OCI-LY7 (cell line): ENCODE measurements around the gene CDC14B. TPM values are rescaled to one million over a fixed set of nuclear protein-coding genes. Genes with fewer than 3 reads are reported as not detected.

ENCODE experiments used
- BruUV-seq: library from RNA; stranded (reverse); fragments of 400-500 nt; replicated peaks from 2 replicates; lab custom pipeline; 2021; lab: Mats Ljungman, UMichigan
- CTCF ChIA-PET: fragments of 300-600 bp; sonication (Branson Sonifier 250); formaldehyde crosslinking; loops from one replicate; lab custom pipeline; 2022; ENCODE audit warnings: antibody characterized with exemption; ENCODE audit not compliant: unreplicated experiment; lab: Charles Lee
- POLR2A ChIA-PET: fragments of 300-600 bp; sonication (Branson Sonifier 250); formaldehyde crosslinking; loops from one replicate; lab custom pipeline; 2022; ENCODE audit warnings: antibody characterized with exemption; lab: Charles Lee
- DNase-seq: peaks from one replicate; pipeline ENCODE4 v3.0.0-alpha.2; 2015; ENCODE audit warnings: low spot score
- H2AFZ ChIP-seq: fragments of 200-600 bp; sonication (generic), shearing (Covaris generic); 2 replicates; pipeline ENCODE4 v1.6.1; 2014; ENCODE audit warnings: mild to moderate bottlenecking, antibody characterized with exemption, low read length, moderate library complexity
- H3K27ac ChIP-seq: fragments of 200-600 bp; sonication (generic); 2 replicates; pipeline ENCODE4 v1.5.1; 2014; ENCODE audit warnings: mixed run types, low read depth, mild to moderate bottlenecking, moderate library complexity, low read length, inconsistent platforms; ENCODE audit not compliant: poor library complexity, severe bottlenecking
- H3K36me3 ChIP-seq: fragments of 200-600 bp; sonication (generic); 2 replicates; pipeline ENCODE4 v1.6.1; 2014; ENCODE audit warnings: mild to moderate bottlenecking, antibody characterized with exemption, low read length, moderate library complexity, mixed read lengths; ENCODE audit not compliant: insufficient read depth
- H3K4me1 ChIP-seq: fragments of 200-600 bp; sonication (generic); 2 replicates; pipeline ENCODE4 v1.5.1; 2014; ENCODE audit warnings: mild to moderate bottlenecking, low read length; ENCODE audit not compliant: insufficient read depth, poor library complexity, severe bottlenecking
- H3K4me2 ChIP-seq: fragments of 200-600 bp; sonication (generic); 2 replicates; pipeline ENCODE4 v1.6.1; 2014; ENCODE audit warnings: mild to moderate bottlenecking, low read length
- H3K4me3 ChIP-seq: fragments of 200-600 bp; sonication (generic); 2 replicates; pipeline ENCODE4 v1.5.1; 2014; ENCODE audit warnings: mild to moderate bottlenecking, low read depth, low read length; ENCODE audit not compliant: poor library complexity, severe bottlenecking
- H3K79me2 ChIP-seq: fragments of 200-600 bp; sonication (generic); 2 replicates; pipeline ENCODE4 v1.6.1; 2016; ENCODE audit warnings: low read depth, mild to moderate bottlenecking, low read length, moderate library complexity, mixed read lengths; ENCODE audit not compliant: insufficient read depth
- H3K9me2 ChIP-seq: fragments of 200-600 bp; sonication (generic); 2 replicates; pipeline ENCODE4 v1.6.1; 2016; ENCODE audit warnings: mild to moderate bottlenecking, low read length, mixed read lengths; ENCODE audit not compliant: insufficient read depth
- H3K9me3 ChIP-seq: fragments of 200-600 bp; sonication (generic); 2 replicates; pipeline ENCODE4 v1.6.1; 2014; ENCODE audit warnings: mild to moderate bottlenecking, mixed run types, low read length, mixed read lengths
- H4K20me1 ChIP-seq: fragments of 200-600 bp; sonication (generic); 2 replicates; pipeline ENCODE4 v1.6.1; 2014; ENCODE audit warnings: mild to moderate bottlenecking, antibody characterized with exemption, low read length, moderate library complexity, mixed read lengths; ENCODE audit not compliant: insufficient read depth
- EZH2phosphoT487 ChIP-seq: fragments of 200-600 bp; sonication (generic); IDR thresholded peaks from 2 replicates; pipeline ENCODE4 v1.6.1; 2018; ENCODE audit warnings: low read depth, borderline replicate concordance, mild to moderate bottlenecking, mixed run types, antibody characterized with exemption, low read length, moderate library complexity, mixed read lengths
- intact Hi-C: fragments of 100-400 bp; cut with micrococcal nuclease; formaldehyde crosslinking; loops from one replicate; pipeline ENCODE4 v1.10.0; 2022; ENCODE audit not compliant: unreplicated experiment
- total RNA-seq, 2 experiments: library from RNA; depleted of rRNA in 1 of 2; stranded (reverse); fragments of >200 nt in 1 of 2; shearing (Covaris generic) in 1 of 2; gene quantifications; 2 replicates each; pipeline ENCODE4 v1.2.3, GENCODE V29; 2014 to 2022
- TF ChIP-seq, protein P1 (sequence below): fragments of 200-600 bp; sonication (generic); conservative IDR thresholded peaks from 2 replicates; pipeline ENCODE4 v1.5.1; 2014; ENCODE audit warnings: mild to moderate bottlenecking, antibody characterized with exemption, low read length, moderate library complexity, mixed read lengths

Gene CDC14B
- total RNA-seq, 2 experiments from 2014 or later, result 0.27 TPM; not detected in 1

DNA sequence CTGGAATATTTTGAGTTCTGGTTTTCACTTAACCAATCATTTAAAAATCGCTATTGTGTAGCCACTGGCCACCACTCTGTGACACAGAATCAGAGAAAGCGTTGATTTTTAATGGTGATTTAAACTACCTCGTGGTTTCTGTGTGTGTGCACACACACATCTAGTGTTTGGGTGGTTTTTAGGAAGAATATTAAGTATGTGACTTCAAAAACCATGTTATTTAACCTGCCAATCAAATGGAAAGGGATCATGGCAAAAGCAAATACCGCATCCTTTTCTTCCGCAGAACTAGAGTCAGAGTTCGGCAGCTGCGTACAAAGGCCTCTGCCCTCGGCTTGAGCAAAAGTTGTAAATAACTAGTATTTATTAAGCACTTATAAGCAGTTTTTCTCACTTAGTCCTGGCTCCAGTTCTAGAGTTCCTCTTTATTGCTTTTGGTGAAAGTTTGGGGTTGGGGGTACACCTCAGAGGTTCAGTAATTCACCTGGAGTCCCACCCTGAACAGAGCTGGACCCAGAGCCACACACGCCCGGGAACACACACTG, 129.0 kb downstream of the CDC14B start:
- Histone ChIP-seq H3K4me2 (no peak overlapping the region), H2AFZ (no peak overlapping the region), H3K4me3 (no peak overlapping the region), H3K9me3 (no peaks in the 10 kb centered on the region), H3K9me2 (no peaks in the 10 kb centered on the region), H3K27ac (no peak overlapping the region), H4K20me1 (no peaks in the 10 kb centered on the region), H3K4me1 (peaks cover 13% of the 10 kb centered on the region), H3K36me3 (peaks cover 3% of the 10 kb centered on the region; the same call in 1 of the 2 replicates), H3K79me2 (no peaks in the 10 kb centered on the region)
- TF ChIP-seq EZH2phosphoT487, result no peak
- TF ChIP-seq, protein P1, sequence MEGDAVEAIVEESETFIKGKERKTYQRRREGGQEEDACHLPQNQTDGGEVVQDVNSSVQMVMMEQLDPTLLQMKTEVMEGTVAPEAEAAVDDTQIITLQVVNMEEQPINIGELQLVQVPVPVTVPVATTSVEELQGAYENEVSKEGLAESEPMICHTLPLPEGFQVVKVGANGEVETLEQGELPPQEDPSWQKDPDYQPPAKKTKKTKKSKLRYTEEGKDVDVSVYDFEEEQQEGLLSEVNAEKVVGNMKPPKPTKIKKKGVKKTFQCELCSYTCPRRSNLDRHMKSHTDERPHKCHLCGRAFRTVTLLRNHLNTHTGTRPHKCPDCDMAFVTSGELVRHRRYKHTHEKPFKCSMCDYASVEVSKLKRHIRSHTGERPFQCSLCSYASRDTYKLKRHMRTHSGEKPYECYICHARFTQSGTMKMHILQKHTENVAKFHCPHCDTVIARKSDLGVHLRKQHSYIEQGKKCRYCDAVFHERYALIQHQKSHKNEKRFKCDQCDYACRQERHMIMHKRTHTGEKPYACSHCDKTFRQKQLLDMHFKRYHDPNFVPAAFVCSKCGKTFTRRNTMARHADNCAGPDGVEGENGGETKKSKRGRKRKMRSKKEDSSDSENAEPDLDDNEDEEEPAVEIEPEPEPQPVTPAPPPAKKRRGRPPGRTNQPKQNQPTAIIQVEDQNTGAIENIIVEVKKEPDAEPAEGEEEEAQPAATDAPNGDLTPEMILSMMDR, result no peak
- DNase-seq, result no peak
- CTCF ChIA-PET, result no interaction called here
- POLR2A ChIA-PET, result no interaction called here
- intact Hi-C loops, result no loop called here
- no TSS peak for BruUV-seq

DNA sequence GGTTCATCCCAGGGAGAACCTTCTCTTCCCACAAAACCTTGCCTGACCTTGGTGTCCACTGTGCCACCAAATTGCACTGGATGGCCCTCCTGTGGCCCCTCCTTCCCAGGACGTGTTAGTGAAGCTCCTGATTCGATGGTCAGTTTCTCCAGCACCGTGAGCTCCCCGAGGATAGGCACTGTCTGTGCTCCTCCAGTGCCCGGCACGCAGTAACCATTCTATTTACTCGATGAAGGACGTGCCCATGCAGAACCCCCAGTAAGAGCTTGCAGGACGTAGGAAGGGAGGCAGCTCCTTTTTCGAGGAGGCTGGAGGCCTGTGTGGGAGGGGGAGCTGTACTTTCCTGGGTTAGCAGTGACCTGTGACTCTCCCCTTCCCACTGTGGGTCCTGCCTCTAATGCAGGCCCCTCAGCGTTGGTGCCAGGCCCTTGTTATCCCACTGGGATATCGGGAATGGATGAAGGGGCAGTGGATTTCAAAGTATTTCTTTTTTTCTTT, 130.1 kb downstream of the CDC14B start:
- POLR2A ChIA-PET, result interaction anchor here (0.6 kb wide), 2 partner anchors 16 to 90 kb away, joined by 3 to 5 read pairs; no protein-coding TSS in a partner anchor
- intact Hi-C loops, result no loop called here
- H4K20me1 ChIP-seq, result no peaks in the 10 kb centered on the region
- peaks cover 24% of the 10 kb centered on the region for H3K4me1 ChIP-seq
- H3K36me3 ChIP-seq, result peaks cover 3% of the 10 kb centered on the region; the same call in 1 of the 2 replicates
- no peaks in the 10 kb centered on the region for H3K79me2 ChIP-seq
- TF ChIP-seq, protein P1, result no peak
- no peak for TF ChIP-seq EZH2phosphoT487
- no peaks in the 10 kb centered on the region for H3K9me3 ChIP-seq
- H2AFZ ChIP-seq, result no peak overlapping the region
- no peak overlapping the region for H3K4me3 ChIP-seq
- H3K27ac ChIP-seq, result no peak overlapping the region
- DNase-seq, result no peak
- BruUV-seq, result no TSS peak
- H3K4me2 ChIP-seq, result no peak overlapping the region
- no peaks in the 10 kb centered on the region for H3K9me2 ChIP-seq
- CTCF ChIA-PET, result interaction anchor here (0.5 kb wide), 1 partner anchor 118 kb away, joined by 3 read pairs; no protein-coding TSS in a partner anchor

DNA sequence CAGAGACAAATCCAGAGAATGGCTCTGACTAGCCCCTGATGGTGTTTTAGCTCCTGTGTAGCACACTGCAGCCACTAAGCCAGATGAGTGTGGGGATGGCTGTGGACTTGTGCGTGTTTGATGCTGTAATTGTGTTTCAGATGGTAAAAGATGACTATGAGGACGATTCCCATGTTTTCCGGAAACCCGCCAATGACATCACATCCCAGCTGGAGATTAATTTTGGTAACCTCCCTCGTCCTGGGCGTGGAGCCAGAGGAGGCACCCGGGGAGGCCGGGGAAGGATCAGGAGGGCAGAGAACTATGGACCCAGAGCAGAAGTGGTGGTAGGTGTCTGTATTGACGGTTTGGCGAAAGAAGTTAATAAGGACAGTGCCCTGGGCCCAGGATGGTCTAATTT, 131.7 kb downstream of the CDC14B start:
- peaks cover 3% of the 10 kb centered on the region; the same call in 1 of the 2 replicates for H3K36me3 ChIP-seq
- no TSS peak for BruUV-seq

More for the DNA sequence above, 131.7 kb downstream of the CDC14B start:
- Histone ChIP-seq H3K9me3 (no peaks in the 10 kb centered on the region), H3K27ac (no peak overlapping the region), H3K4me2 (no peak overlapping the region), H3K9me2 (no peaks in the 10 kb centered on the region), H3K4me1 (peaks cover 40% of the 10 kb centered on the region), H3K79me2 (no peaks in the 10 kb centered on the region), H4K20me1 (no peaks in the 10 kb centered on the region), H3K4me3 (no peak overlapping the region), H2AFZ (no peak overlapping the region)
- ChIA-PET POLR2A (interaction anchor here (0.5 to 0.9 kb wide), 2 partner anchors 10 to 933 kb away, joined by 3 to 5 read pairs; no protein-coding TSS in a partner anchor), CTCF (no interaction called here)
- DNase-seq, result no peak
- no peak for TF ChIP-seq EZH2phosphoT487
- TF ChIP-seq, protein P1, result no peak
- intact Hi-C loops, result no loop called here
